Measurements from ENCODE around the gene DNAH17. TPM values are rescaled to one million over a fixed set of nuclear protein-coding genes. Genes with fewer than 3 reads are reported as not detected.

DNAH17 gene
- total and polyA plus RNA-seq, 2 of the 13 experiments (the other 11 are each of a cell fraction or from before 2014, with no cell fraction given): 0.86 to 1.6 TPM

DNA sequence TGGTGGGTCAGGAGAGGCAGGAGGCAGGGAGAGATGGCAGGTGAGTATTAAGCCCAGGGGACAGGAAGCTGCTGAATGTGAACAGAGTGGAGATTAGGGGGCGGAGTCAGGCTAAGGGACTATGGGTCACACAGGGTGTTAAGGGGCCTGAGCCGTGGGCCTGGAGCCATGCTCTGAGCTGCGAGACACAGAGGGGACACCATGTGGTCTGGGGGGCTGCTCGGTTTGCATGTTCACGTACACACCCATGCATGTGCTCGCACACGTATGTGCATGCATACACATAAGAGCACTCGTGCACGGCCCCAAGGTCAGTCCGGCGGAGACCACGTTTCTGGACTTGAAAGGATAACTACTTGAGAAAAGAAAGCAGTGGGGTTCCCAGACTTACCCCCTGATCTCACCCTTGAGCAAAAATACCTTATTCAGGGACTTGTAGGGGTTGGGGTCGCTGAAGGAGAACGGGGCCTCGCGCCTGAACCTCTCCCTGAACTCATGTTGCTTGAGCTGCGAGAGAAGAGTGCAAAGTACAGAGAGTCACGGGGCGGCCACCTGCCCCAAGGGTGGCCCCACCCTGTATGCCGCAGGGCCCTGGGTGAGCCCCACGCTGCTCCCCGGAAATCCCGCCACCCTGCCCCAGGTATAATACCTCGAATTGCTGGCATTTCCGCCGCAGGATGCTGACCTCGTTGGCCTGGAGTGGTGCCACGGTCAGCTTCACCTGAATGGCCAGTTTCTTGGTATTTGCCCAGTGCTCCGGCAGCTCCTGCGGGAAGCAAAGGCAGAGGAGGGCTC lies 50.8 kb downstream of the DNAH17 start (continued):
- TF ChIP-seq, protein P1, sequence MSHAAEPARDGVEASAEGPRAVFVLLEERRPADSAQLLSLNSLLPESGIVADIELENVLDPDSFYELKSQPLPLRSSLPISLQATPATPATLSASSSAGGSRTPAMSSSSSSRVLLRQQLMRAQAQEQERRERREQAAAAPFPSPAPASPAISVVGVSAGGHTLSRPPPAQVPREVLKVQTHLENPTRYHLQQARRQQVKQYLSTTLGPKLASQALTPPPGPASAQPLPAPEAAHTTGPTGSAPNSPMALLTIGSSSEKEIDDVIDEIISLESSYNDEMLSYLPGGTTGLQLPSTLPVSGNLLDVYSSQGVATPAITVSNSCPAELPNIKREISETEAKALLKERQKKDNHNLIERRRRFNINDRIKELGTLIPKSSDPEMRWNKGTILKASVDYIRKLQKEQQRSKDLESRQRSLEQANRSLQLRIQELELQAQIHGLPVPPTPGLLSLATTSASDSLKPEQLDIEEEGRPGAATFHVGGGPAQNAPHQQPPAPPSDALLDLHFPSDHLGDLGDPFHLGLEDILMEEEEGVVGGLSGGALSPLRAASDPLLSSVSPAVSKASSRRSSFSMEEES (CRISPR knock-in tag; IDR thresholded peaks at IDR 0.05): peak; percentile 67
- TF ChIP-seq ZMAT3 (CRISPR knock-in tag; conservative IDR thresholded peaks at IDR 0.05) (peak; percentile 69; the same call in 1 of the 2 replicates), EZH2 (conservative IDR thresholded peaks at IDR 0.05; ENCODE audit: low read depth, low read length) (no peak)

DNA sequence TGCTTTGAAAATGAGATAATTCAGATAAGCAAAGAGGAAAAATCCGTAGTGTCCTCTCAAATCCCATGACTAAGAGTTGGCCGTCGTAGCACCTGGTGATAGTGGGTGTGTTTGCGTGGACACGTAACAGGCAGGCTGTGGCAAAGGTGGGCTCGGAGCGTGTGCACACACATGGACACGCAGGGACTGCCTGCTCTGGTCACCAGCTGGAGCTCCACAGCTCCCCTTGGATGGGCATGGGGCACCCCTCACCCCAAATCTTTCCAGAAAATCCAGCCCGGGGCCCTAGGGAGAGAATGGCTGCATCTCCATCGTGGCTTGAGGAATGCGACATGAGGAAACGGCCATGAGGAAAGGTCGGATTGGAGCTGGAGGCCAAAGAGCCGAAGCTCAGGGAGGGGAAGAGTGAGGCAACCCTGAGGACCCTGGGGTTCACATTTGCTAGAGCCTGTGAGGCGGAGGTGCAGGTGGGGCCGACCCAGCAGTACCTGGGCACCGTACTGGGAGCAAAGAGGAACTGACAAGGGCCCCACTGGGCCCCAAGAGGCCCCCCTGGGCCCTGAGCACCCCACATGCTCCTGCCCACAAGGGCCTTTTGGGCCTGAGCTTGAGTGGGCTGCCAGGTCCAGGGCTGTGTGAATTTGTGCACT lies 51.6 kb downstream of the DNAH17 start:
- CTCF ChIA-PET (ENCODE audit: low intra/inter-chr PET ratio, low total read pairs): no interaction called here
- Histone ChIP-seq H2AFZ (ENCODE audit: low read length) (no peak overlapping the region), H3K27me3 (ENCODE audit: control insufficient read depth in 1 of 2, insufficient read depth in 2 of 2, low read length in 2 of 2) (no peaks in the 10 kb centered on the region; a peak in 1 of 5 replicates), H3K27ac (ENCODE audit: extremely low read length, insufficient read depth, low read length) (no peak overlapping the region), H3K4me2 (ENCODE audit: low read depth, low read length) (no peak overlapping the region), H4K20me1 (ENCODE audit: insufficient read depth, low read length) (no peaks in the 10 kb centered on the region), H3K36me3 (replicated peaks in 1 of 2; ENCODE audit: control insufficient read depth in 1 of 2, insufficient read depth in 2 of 2, low read length in 2 of 2) (no peaks in the 10 kb centered on the region), H3K9ac (ENCODE audit: insufficient read depth, low read depth, low read length) (no peak overlapping the region), H3K79me2 (ENCODE audit: insufficient read depth, low read length) (no peaks in the 10 kb centered on the region), H3K4me1 (ENCODE audit: insufficient read depth, low read length) (peaks cover 28% of the 10 kb centered on the region), H3K9me3 (ENCODE audit: low read length) (no peaks in the 10 kb centered on the region), H3K4me3 (replicated peaks in 1 of 3; ENCODE audit: insufficient read depth in 1 of 3, low read depth in 2 of 3, low read length in 3 of 3) (no peak overlapping the region)
- no peak for ATAC-seq
- POLR2A ChIA-PET: no interaction called here
- no TSS peak for BruUV-seq (replicated peaks)
- in situ Hi-C loops (cut with HindIII; ENCODE audit: extremely low pct_ligation_motif_present, low pct_unique_long_range_greater_than_20kb) (no loop called here), intact Hi-C loops (cut with micrococcal nuclease; ENCODE audit: unreplicated experiment) (no loop called here)
- no peak for TF ChIP-seq ZKSCAN8 (CRISPR knock-in tag; IDR thresholded peaks at IDR 0.05; ENCODE audit: borderline replicate concordance)
- TF ChIP-seq, protein P2, sequence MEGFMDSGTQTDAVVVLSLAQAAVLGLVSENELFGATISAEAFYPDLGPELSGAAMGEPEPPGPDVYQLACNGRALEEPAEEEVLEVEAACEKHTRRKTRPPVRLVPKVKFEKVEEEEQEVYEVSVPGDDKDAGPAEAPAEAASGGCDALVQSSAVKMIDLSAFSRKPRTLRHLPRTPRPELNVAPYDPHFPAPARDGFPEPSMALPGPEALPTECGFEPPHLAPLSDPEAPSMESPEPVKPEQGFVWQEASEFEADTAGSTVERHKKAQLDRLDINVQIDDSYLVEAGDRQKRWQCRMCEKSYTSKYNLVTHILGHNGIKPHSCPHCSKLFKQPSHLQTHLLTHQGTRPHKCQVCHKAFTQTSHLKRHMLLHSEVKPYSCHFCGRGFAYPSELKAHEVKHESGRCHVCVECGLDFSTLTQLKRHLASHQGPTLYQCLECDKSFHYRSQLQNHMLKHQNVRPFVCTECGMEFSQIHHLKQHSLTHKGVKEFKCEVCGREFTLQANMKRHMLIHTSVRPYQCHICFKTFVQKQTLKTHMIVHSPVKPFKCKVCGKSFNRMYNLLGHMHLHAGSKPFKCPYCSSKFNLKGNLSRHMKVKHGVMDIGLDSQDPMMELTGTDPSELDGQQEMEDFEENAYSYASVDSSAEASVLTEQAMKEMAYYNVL (CRISPR knock-in tag; IDR thresholded peaks at IDR 0.05; ENCODE audit: borderline replicate concordance): no peak
- TF ChIP-seq HNRNPLL (IDR thresholded peaks at IDR 0.05; ENCODE audit: low read depth, low read length, poor library complexity, severe bottlenecking): peak; percentile 37
- WGBS (ENCODE audit: low lambda C conversion rate): 75% methylated on average over 17 of the region's 17 CpGs
- DNase-seq (ENCODE audit: low spot score): no peak
- no peak for FAIRE-seq

All from HepG2 (cell line).